Gastrocnemius medialis (tissue), 4 donors: ENCODE results near the gene PDRG1. TPM values are rescaled to one million over a fixed set of nuclear protein-coding genes. Genes with fewer than 3 reads are reported as not detected.

Experiments
- ATAC-seq, 2 donors: fragments of 150-250 bp; one replicate each; pipeline ENCODE4 v1.9.1; 2016
- DNase-seq, 2 donors: peaks; one replicate each; pipeline ENCODE4 v3.0.0-alpha.2; 2019
- H3K27ac ChIP-seq, 4 donors: fragments of 200-600 bp; sonication (generic); 1 replicate in 1 of 4; 2 replicates in 3 of 4; pipeline ENCODE4 v1.5.1; 2016 to 2018; ENCODE audit warnings: mild to moderate bottlenecking in 2 of 4, moderate library complexity in 1 of 4
- H3K27me3 ChIP-seq, 3 donors: fragments of 200-600 bp; sonication (generic) in 2 of 3; 1 replicate in 1 of 3; 2 replicates in 2 of 3; pipeline versions ENCODE4 v1.5.1 to v1.6.0; 2016 to 2019; ENCODE audit warnings: mild to moderate bottlenecking in 1 of 3, moderate library complexity in 1 of 3
- H3K36me3 ChIP-seq, 2 donors: fragments of 200-600 bp; sonication (generic) in 1 of 2; one replicate each; pipeline ENCODE4 v1.5.1; 2017 to 2018
- H3K4me1 ChIP-seq, 2 donors: fragments of 200-600 bp; sonication (generic) in 1 of 2; one replicate each; pipeline ENCODE4 v1.5.1; 2016 to 2017; ENCODE audit warnings: mild to moderate bottlenecking in 2 of 2
- H3K4me3 ChIP-seq, 4 donors: fragments of 200-600 bp; sonication (generic) in 3 of 4; 1 replicate in 1 of 4; 2 replicates in 3 of 4; pipeline ENCODE4 v1.5.1; 2016 to 2019; ENCODE audit warnings: mild to moderate bottlenecking in 2 of 4
- H3K9me3 ChIP-seq, 3 donors: fragments of 200-600 bp; sonication (generic) in 2 of 3; 1 replicate in 1 of 3; 2 replicates in 2 of 3; pipeline ENCODE4 v1.5.1; 2016 to 2019
- CTCF ChIP-seq, 5 experiments: fragments of 450-650 bp in 3 of 5; fragments of 200-600 bp in 2 of 5; sonication (generic) in 2 of 5; IDR thresholded peaks in 4 of 5; conservative IDR thresholded peaks in 1 of 5; 1 replicate in 4 of 5; 2 replicates in 1 of 5; pipeline ENCODE4 v1.5.1; 2016 to 2019; ENCODE audit warnings: antibody characterized with exemption in 5 of 5, mild to moderate bottlenecking in 3 of 5, moderate library complexity in 3 of 5
- POLR2A ChIP-seq, 2 donors: fragments of 450-650 bp; IDR thresholded peaks; one replicate each; pipeline ENCODE4 v1.6.1; 2017; ENCODE audit warnings: antibody characterized with exemption in 2 of 2, mild to moderate bottlenecking in 2 of 2, moderate library complexity in 2 of 2
- in situ Hi-C, 4 donors: fragments of 200-750 bp; cut with MboI; loops; one replicate each; pipeline versions ENCODE4 v1.15.0 to v1.8.0; 2017; ENCODE audit warnings: low sequenced_read_pairs in 4 of 4
- intact Hi-C: fragments of 100-400 bp; cut with DNase I; formaldehyde crosslinking; loops from one replicate; pipeline ENCODE4 v1.15.1; 2023; ENCODE audit warnings: low total_unique reads
- total RNA-seq, 4 donors: library from RNA; depleted of rRNA; stranded (reverse); fragments of >200 nt; gene quantifications; one replicate each; pipeline versions ENCODE4 v1.1.0 to v1.2.3, GENCODE V29; 2016

Gene PDRG1
- total RNA-seq, 4 donors from 2014 or later = 7.0 to 12.9 (median 9.6) TPM

GRCh38 chr20:31903627-31904386 lies 48.0 kb downstream of the PDRG1 start:
- TF ChIP-seq CTCF (IDR thresholded peaks at IDR 0.05 in 4 of 5, conservative IDR thresholded peaks at IDR 0.05 in 1 of 5) (no peak), POLR2A (IDR thresholded peaks at IDR 0.05) (no peak)
- Histone ChIP-seq H3K4me3 (no peak overlapping the region), H3K27me3 (no peaks in the 10 kb centered on the region), H3K9me3 (no peaks in the 10 kb centered on the region), H3K4me1 (no peaks in the 10 kb centered on the region), H3K36me3 (no peaks in the 10 kb centered on the region), H3K27ac (no peak overlapping the region)
- ATAC-seq (no peak), DNase-seq (no peak)
- intact Hi-C loops = no loop called here
- in situ Hi-C loops = no loop called here

- no peaks in the 10 kb centered on the region for H3K4me1 ChIP-seq
- no peaks in the 10 kb centered on the region for H3K27me3 ChIP-seq
- no peaks in the 10 kb centered on the region for H3K9me3 ChIP-seq
- no peak for TF ChIP-seq CTCF (IDR thresholded peaks at IDR 0.05 in 4 of 5, conservative IDR thresholded peaks at IDR 0.05 in 1 of 5)
- no peak for TF ChIP-seq POLR2A (IDR thresholded peaks at IDR 0.05)
- H3K36me3 ChIP-seq = no peaks in the 10 kb centered on the region
- no peak overlapping the region for H3K27ac ChIP-seq
- no peak for DNase-seq
- in situ Hi-C loops (no loop called here), intact Hi-C loops (no loop called here)
- no peak overlapping the region for H3K4me3 ChIP-seq
- no peak for ATAC-seq
Observed at GRCh38 chr20:31901615-31902014, 50.2 kb downstream of the PDRG1 start.

- intact Hi-C loops = no loop called here
- no peak for TF ChIP-seq CTCF (IDR thresholded peaks at IDR 0.05 in 4 of 5, conservative IDR thresholded peaks at IDR 0.05 in 1 of 5)
- no peak for TF ChIP-seq POLR2A (IDR thresholded peaks at IDR 0.05)
Observed at GRCh38 chr20:31897541-31897940, 54.3 kb downstream of the PDRG1 start.

GRCh38 chr20:31896049-31896448 lies 55.8 kb downstream of the PDRG1 start:
- H3K36me3 ChIP-seq = no peaks in the 10 kb centered on the region
- H3K27me3 ChIP-seq = no peaks in the 10 kb centered on the region
- no peaks in the 10 kb centered on the region for H3K9me3 ChIP-seq
- ATAC-seq = no peak
- H3K4me3 ChIP-seq = no peak overlapping the region
- H3K4me1 ChIP-seq = no peaks in the 10 kb centered on the region
- in situ Hi-C loops (no loop called here), intact Hi-C loops (no loop called here)
- TF ChIP-seq POLR2A (IDR thresholded peaks at IDR 0.05) = no peak
- no peak for TF ChIP-seq CTCF (IDR thresholded peaks at IDR 0.05 in 4 of 5, conservative IDR thresholded peaks at IDR 0.05 in 1 of 5)
- H3K27ac ChIP-seq = peak overlapping the region in 3 of 4 donors; percentile 58 to 71 (median 65)
- DNase-seq = no peak

More at GRCh38 chr20:31897541-31897940, 54.3 kb downstream of the PDRG1 start:
- DNase-seq = no peak
- ATAC-seq = no peak
- H3K4me1 ChIP-seq = no peaks in the 10 kb centered on the region
- in situ Hi-C loops = no loop called here
- no peaks in the 10 kb centered on the region for H3K9me3 ChIP-seq
- no peaks in the 10 kb centered on the region for H3K27me3 ChIP-seq
- H3K36me3 ChIP-seq = no peaks in the 10 kb centered on the region
- no peak overlapping the region for H3K4me3 ChIP-seq
- no peak overlapping the region for H3K27ac ChIP-seq
